HG02973 (cell line): ENCODE measurements around the gene SRSF4.

Source experiments
- ATAC-seq: cut with Tn5 transposase; IDR thresholded peaks from one replicate; pipeline ENCODE4 v1.9.1; 2021; ENCODE audit warnings: moderate library complexity; ENCODE audit not compliant: unreplicated experiment

Gene SRSF4

DNA sequence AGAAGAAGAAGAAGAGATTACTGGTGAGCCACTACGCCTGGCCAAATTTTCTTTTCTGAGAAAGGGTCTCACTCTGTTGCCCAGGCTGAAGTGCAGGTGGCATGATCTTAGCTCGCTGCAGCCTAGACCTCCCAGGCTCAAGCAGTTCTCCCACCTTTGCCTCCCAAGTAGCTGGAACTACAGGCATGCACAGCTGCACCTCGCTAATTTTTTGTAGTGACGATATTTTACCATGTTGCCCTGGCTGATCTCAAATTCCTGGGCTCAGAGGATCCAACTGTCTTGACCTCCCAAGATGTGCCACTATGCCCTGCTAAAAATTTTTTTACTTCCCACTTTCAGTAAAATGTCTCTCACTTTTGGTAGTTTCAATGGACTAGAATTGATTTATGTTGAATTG is 82.4 kb downstream of the SRSF4 start:
- no peak for ATAC-seq
